GM13976 (cell line): ENCODE results near the gene AP2B1.

Experiments
- DNase-seq: peaks from one replicate; pipeline ENCODE4 v3.0.0; 2012; ENCODE audit warnings: low spot score
- in situ Hi-C: fragments of 300-500 bp; cut with MboI; formaldehyde crosslinking; loops from one replicate; pipeline ENCODE4 v1.12.0; 2022; ENCODE audit warnings: low sequenced_read_pairs, mixed read lengths, inconsistent platforms; ENCODE audit not compliant: unreplicated experiment
- TF ChIP-seq, protein P1 (sequence below): IDR thresholded peaks from 2 replicates; pipeline ENCODE4 v1.5.1; 2012; ENCODE audit warnings: borderline replicate concordance, mild to moderate bottlenecking; ENCODE audit not compliant: insufficient read depth; ENCODE audit errors: extremely low read depth, missing control alignments, control extremely low read depth

Gene AP2B1

DNA sequence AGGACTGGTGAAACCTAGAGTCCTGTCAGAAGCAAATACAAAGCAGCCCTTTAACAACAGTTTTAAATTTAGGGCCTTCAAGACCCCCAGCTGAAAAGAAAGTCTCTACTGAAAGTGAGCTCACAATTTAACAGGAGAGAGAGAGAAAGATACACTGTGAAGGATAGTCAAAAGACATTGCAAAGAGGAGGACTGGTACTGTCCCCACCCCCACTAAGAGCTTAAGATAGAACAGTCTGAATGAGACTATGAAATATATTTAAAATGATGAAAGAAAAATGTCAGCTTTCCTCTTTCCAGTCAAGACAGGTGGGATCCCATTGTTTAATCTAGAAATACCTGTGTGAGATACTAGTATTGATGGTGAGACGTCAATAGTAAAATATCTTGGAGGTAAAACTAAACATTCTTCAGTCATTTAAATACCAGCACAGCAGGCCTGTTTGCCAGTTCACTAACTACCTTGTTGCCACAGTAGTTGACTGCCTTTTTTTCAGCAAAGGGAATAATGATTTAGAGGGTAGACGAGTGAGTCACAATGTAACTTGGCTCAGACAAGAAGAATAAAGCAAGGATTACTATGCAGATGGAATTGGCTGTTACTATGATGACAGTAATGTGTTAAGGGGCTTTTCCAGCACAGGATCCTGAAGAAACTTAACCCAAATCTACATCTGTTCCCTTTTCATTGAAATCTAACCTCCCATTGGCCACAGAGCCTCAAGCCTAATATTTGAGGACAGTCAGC, 97.1 kb downstream of the AP2B1 start:
- in situ Hi-C loops, result no loop called here
- no peak for DNase-seq
- TF ChIP-seq, protein P1, sequence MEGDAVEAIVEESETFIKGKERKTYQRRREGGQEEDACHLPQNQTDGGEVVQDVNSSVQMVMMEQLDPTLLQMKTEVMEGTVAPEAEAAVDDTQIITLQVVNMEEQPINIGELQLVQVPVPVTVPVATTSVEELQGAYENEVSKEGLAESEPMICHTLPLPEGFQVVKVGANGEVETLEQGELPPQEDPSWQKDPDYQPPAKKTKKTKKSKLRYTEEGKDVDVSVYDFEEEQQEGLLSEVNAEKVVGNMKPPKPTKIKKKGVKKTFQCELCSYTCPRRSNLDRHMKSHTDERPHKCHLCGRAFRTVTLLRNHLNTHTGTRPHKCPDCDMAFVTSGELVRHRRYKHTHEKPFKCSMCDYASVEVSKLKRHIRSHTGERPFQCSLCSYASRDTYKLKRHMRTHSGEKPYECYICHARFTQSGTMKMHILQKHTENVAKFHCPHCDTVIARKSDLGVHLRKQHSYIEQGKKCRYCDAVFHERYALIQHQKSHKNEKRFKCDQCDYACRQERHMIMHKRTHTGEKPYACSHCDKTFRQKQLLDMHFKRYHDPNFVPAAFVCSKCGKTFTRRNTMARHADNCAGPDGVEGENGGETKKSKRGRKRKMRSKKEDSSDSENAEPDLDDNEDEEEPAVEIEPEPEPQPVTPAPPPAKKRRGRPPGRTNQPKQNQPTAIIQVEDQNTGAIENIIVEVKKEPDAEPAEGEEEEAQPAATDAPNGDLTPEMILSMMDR, result no peak

DNA sequence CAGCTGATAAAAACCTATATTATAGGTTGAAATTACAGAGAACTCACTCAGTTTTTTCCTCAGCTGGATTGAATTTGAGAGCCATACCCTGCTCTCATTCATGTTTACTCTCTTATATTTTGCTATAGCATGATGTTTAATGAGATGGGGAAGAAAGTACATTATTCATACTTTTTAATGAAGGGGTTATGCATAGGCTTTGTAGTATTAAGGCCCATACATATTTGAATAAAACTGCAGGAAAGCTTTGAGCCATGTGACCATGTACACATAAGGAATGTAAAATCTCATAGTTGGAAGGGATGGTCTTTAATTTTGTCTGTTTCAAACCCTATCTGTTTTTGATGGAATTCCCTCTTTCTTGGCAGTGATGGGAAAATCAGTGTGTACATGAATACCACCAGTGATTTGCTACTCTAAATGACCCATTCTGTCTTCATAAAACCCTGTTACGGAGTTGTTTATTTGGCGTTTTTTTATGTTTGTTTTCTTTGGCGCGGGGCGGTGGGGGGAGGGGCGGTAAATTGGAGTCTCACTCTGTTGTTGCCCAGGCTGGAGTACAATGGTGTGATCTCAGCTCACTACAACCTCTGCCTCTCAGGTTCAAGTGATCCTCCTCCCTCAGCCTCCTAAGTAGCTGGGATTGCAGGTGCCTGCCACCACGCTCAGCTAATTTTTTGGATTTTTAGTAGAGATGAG, 105.5 kb downstream of the AP2B1 start:
- in situ Hi-C loops, result no loop called here
- no peak for DNase-seq
- TF ChIP-seq, protein P1, result no peak

DNA sequence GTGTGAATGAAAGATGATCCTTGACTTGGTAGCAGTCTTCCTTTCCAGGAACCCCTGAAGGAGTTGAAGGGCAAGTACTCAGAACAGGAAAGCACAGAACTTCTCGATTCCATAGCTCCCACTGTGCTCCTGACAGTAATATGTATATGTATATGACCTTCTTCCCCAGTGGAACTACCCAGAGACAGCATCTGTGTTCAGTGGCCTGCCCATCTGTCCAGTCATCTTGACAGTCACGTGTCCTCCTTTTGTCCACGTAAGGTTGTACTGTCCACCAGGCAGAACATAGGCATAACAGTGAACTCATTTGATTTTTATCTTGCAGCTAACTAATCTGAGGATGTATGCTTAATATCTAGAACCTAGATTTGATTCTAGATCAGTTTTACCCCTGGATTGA, 106.5 kb downstream of the AP2B1 start:
- DNase-seq, result no peak
- in situ Hi-C loops, result no loop called here
- TF ChIP-seq, protein P1, result no peak

DNA sequence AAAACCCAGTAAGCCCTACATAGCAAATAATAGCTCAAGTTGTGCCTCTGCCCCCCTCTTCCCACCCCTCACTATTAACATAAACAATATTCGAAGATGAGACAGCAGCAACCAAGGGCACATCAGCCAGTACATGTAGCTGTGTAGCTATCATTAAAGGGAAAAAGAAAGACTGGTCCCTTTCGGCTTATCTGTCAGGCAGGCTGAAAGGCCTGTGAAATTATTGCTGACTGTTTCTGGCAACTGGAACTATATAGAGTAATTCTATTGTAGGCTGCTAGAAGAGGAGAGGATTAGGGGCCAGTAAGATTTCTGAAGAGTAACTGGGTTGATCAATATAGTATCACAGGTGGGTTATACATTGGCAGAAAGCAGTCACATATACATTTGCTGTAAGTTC, 107.8 kb downstream of the AP2B1 start:
- DNase-seq, result no peak
- TF ChIP-seq, protein P1, result no peak
- in situ Hi-C loops, result no loop called here

DNA sequence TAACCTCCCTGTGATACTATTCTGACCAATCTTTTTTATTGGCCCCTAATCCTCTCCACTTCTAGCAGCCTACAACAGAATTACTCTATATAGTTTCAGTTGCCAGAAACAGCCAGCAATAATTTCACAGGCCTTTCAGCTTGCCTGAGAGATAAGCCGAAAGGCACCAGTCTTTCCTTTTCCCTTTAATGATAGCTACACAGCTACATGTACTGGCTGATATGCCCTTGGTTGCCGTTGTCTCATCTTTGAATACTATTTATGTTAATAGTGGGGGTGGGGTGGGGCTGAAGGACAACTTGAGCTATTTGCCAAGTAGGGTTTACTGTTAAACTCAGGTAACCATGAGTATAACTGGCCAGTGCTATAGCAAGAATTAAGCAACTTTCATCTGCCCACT, 108.5 kb downstream of the AP2B1 start:
- no peak for DNase-seq
- TF ChIP-seq, protein P1, result no peak
- in situ Hi-C loops, result no loop called here

DNA sequence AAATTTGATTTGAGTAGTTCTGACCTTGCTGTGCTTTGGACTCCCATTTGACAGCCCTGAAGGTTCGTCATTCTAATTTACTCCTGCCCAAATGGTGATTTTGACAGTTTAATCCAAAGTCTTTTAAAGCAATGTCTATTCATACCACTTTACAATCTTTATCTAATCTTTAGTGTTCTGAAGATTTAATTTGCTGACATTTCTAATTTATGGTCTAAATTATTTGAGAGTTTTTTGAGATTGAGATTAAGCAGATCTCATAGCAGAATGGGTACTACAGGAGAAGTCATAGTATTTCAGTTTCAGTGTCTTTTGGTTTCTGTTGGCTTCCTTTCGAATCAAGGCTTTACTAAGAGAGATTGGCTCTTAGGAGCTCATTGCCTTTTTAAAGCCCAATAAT, 111.7 kb downstream of the AP2B1 start:
- TF ChIP-seq, protein P1, result no peak
- in situ Hi-C loops, result no loop called here
- DNase-seq, result no peak

DNA sequence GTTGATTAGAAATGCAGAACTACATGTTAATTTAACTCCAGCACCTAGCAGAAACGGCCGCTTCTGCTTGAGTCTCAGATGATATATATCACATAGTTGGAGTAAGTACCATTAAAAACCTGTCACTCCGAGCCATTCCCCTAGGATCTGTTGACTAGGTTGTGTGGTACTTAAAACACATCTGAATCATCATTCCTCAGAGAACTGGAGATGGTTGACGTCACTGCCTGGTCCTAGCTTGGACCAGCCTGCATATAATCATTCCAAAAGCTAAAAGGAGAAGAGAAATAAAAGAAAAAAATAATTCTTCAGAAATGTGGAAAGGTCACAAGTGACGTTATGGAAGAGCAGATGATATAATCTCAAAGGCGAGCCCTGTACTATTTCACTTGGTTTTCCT, 113.0 kb downstream of the AP2B1 start:
- TF ChIP-seq, protein P1, result no peak
- DNase-seq, result no peak
- in situ Hi-C loops, result no loop called here
